ENCODE data around the gene SLC6A6.

SLC6A6 gene

GRCh38 chr3:14508966-14509795 is 106.8 kb downstream of the SLC6A6 start:
- TF ChIP-seq GATA3 (IDR thresholded peaks at IDR 0.05; ENCODE audit: low read depth, low read length) (no peak), GATA2 (IDR thresholded peaks at IDR 0.05; ENCODE audit: low read depth, low read length) (no peak)

GRCh38 chr3:14509796-14510100 is 107.3 kb downstream of the SLC6A6 start:
- no peak for TF ChIP-seq GATA2 (IDR thresholded peaks at IDR 0.05; ENCODE audit: low read depth, low read length)
- no peak for TF ChIP-seq GATA3 (IDR thresholded peaks at IDR 0.05; ENCODE audit: low read depth, low read length)

- TF ChIP-seq GATA2 (IDR thresholded peaks at IDR 0.05; ENCODE audit: low read depth, low read length) (no peak), GATA3 (IDR thresholded peaks at IDR 0.05; ENCODE audit: low read depth, low read length) (no peak)
Measured at GRCh38 chr3:14510838-14511622, 108.6 kb downstream of the SLC6A6 start.

GRCh38 chr3:14511623-14512280 is 109.3 kb downstream of the SLC6A6 start:
- no peak for TF ChIP-seq GATA3 (IDR thresholded peaks at IDR 0.05; ENCODE audit: low read depth, low read length)
- no peak for TF ChIP-seq GATA2 (IDR thresholded peaks at IDR 0.05; ENCODE audit: low read depth, low read length)

- TF ChIP-seq GATA3 (IDR thresholded peaks at IDR 0.05; ENCODE audit: low read depth, low read length), result no peak
- TF ChIP-seq GATA2 (IDR thresholded peaks at IDR 0.05; ENCODE audit: low read depth, low read length), result no peak
Measured at GRCh38 chr3:14512281-14512941, 110.0 kb downstream of the SLC6A6 start.

- TF ChIP-seq GATA3 (IDR thresholded peaks at IDR 0.05; ENCODE audit: low read depth, low read length) (no peak), GATA2 (IDR thresholded peaks at IDR 0.05; ENCODE audit: low read depth, low read length) (peak; percentile 11; the same call in 1 of the 2 replicates)
Measured at GRCh38 chr3:14512942-14513327, 110.5 kb downstream of the SLC6A6 start.

- no peak for TF ChIP-seq GATA2 (IDR thresholded peaks at IDR 0.05; ENCODE audit: low read depth, low read length)
- no peak for TF ChIP-seq GATA3 (IDR thresholded peaks at IDR 0.05; ENCODE audit: low read depth, low read length)
Measured at GRCh38 chr3:14513566-14514322, 111.3 kb downstream of the SLC6A6 start.

GRCh38 chr3:14514323-14514720 is 111.9 kb downstream of the SLC6A6 start:
- TF ChIP-seq GATA2 (IDR thresholded peaks at IDR 0.05; ENCODE audit: low read depth, low read length), result no peak
- TF ChIP-seq GATA3 (IDR thresholded peaks at IDR 0.05; ENCODE audit: low read depth, low read length), result no peak

- TF ChIP-seq GATA2 (IDR thresholded peaks at IDR 0.05; ENCODE audit: low read depth, low read length) (no peak), GATA3 (IDR thresholded peaks at IDR 0.05; ENCODE audit: low read depth, low read length) (no peak)
Measured at GRCh38 chr3:14516738-14517345, 114.4 kb downstream of the SLC6A6 start.

GRCh38 chr3:14517601-14518431 is 115.4 kb downstream of the SLC6A6 start:
- TF ChIP-seq GATA3 (IDR thresholded peaks at IDR 0.05; ENCODE audit: low read depth, low read length), result no peak
- no peak for TF ChIP-seq GATA2 (IDR thresholded peaks at IDR 0.05; ENCODE audit: low read depth, low read length)

- TF ChIP-seq GATA2 (IDR thresholded peaks at IDR 0.05; ENCODE audit: low read depth, low read length), result no peak
- TF ChIP-seq GATA3 (IDR thresholded peaks at IDR 0.05; ENCODE audit: low read depth, low read length), result no peak
Measured at GRCh38 chr3:14518432-14518802, 116.0 kb downstream of the SLC6A6 start.

- TF ChIP-seq GATA3 (IDR thresholded peaks at IDR 0.05; ENCODE audit: low read depth, low read length) (no peak), GATA2 (IDR thresholded peaks at IDR 0.05; ENCODE audit: low read depth, low read length) (no peak)
Measured at GRCh38 chr3:14518893-14519292, 116.5 kb downstream of the SLC6A6 start.

Data from SH-SY5Y (cell line).